DMS114 treated with DMSO at 0.1 percent for 48 hours (cell line): ENCODE results near the gene ZNF79.

Experiments used
- DNase-seq: peaks from one replicate; lab custom pipeline; 2025; ENCODE audit not compliant: unreplicated experiment; lab: John Stamatoyannopoulos, UW

The ZNF79 gene

GRCh38 chr9:127423934-127424675 is at the start of gene ZNF79:
Gene ZNF79, plus strand, starts transcription at chr9:127424382. Its CDS starts 406 bp downstream, at chr9:127424788.
- peak; percentile 87 for DNase-seq

GRCh38 chr9:127380479-127380878 is 43.7 kb upstream of the ZNF79 start:
- no peak for DNase-seq

GRCh38 chr9:127382541-127382940 is 41.6 kb upstream of the ZNF79 start:
- no peak for DNase-seq

- no peak for DNase-seq
These were observed 40.0 kb upstream of the ZNF79 start for GRCh38 chr9:127384016-127384730.

- no peak for DNase-seq
These were observed 39.3 kb upstream of the ZNF79 start for GRCh38 chr9:127384901-127385300.

- DNase-seq: no peak
These were observed 37.9 kb upstream of the ZNF79 start for GRCh38 chr9:127386249-127386648.

GRCh38 chr9:127386981-127387380 is 37.2 kb upstream of the ZNF79 start:
- no peak for DNase-seq

GRCh38 chr9:127388037-127388855 is 35.9 kb upstream of the ZNF79 start:
- no peak for DNase-seq

GRCh38 chr9:127388856-127389238 is 35.3 kb upstream of the ZNF79 start:
- no peak for DNase-seq

GRCh38 chr9:127389381-127390247 is 34.6 kb upstream of the ZNF79 start:
- DNase-seq: no peak

GRCh38 chr9:127390248-127390545 is 34.0 kb upstream of the ZNF79 start:
- no peak for DNase-seq

GRCh38 chr9:127390563-127390962 is 33.6 kb upstream of the ZNF79 start:
- no peak for DNase-seq

GRCh38 chr9:127392166-127392565 is 32.0 kb upstream of the ZNF79 start:
- no peak for DNase-seq

GRCh38 chr9:127392976-127393375 is 31.2 kb upstream of the ZNF79 start:
- DNase-seq: no peak

- no peak for DNase-seq
These were observed 30.5 kb upstream of the ZNF79 start for GRCh38 chr9:127393645-127394044.

GRCh38 chr9:127395497-127396252 is 28.5 kb upstream of the ZNF79 start:
- DNase-seq: no peak

- no peak for DNase-seq
These were observed 27.9 kb upstream of the ZNF79 start for GRCh38 chr9:127396253-127396807.

- DNase-seq: peak; percentile 97
These were observed 27.2 kb upstream of the ZNF79 start, which contains the start of gene SLC2A8 for GRCh38 chr9:127396808-127397645. Gene SLC2A8, plus strand, starts transcription at chr9:127397169. Its CDS starts 62 bp downstream, at chr9:127397231.
